DND-41 (cell line): ENCODE results near the gene VSIG10L2.

ENCODE experiments used
- ATAC-seq: fragments of 200-7000 bp; cut with Tn5 transposase; 3 replicates; pipeline ENCODE4 v1.9.1; 2021; ENCODE audit warnings: low read depth; ENCODE audit not compliant: insufficient read depth
- DNase-seq: peaks from one replicate; pipeline ENCODE4 v3.0.0-alpha.2; 2020
- H2AFZ ChIP-seq: 2 replicates; pipeline ENCODE4 v1.6.0; 2012; ENCODE audit warnings: low read depth, low read length
- H3K27ac ChIP-seq: 2 replicates; pipeline ENCODE4 v1.5.1; 2012; ENCODE audit warnings: low read length, inconsistent platforms
- H3K27me3 ChIP-seq: fragments of 200-600 bp; sonication (generic); 2 replicates; pipeline ENCODE4 v1.6.0; 2012; ENCODE audit warnings: low read length, mild to moderate bottlenecking, inconsistent platforms; ENCODE audit not compliant: insufficient read depth, poor library complexity
- H3K36me3 ChIP-seq: 2 replicates; pipeline ENCODE4 v1.5.1; 2012; ENCODE audit warnings: low read length, inconsistent platforms; ENCODE audit not compliant: insufficient read depth
- H3K4me1 ChIP-seq: 2 replicates; pipeline ENCODE4 v1.5.1; 2012; ENCODE audit warnings: mild to moderate bottlenecking, low read length; ENCODE audit not compliant: insufficient read depth
- H3K4me2 ChIP-seq: 2 replicates; pipeline ENCODE4 v1.6.0; 2012; ENCODE audit warnings: mild to moderate bottlenecking, moderate library complexity, low read length, inconsistent platforms; ENCODE audit not compliant: insufficient read depth
- H3K4me3 ChIP-seq, 2 experiments: fragments of 200-600 bp in 1 of 2; shearing (Covaris generic) in 1 of 2; 2 replicates each; pipeline ENCODE4 v1.5.1; 2012 to 2016; ENCODE audit warnings: inconsistent platforms in 2 of 2, low read length in 2 of 2, mild to moderate bottlenecking in 2 of 2, low read depth in 1 of 2, moderate library complexity in 1 of 2
- H3K79me2 ChIP-seq: 2 replicates; pipeline ENCODE4 v1.6.0; 2012; ENCODE audit warnings: low read length, inconsistent platforms; ENCODE audit not compliant: insufficient read depth
- H3K9ac ChIP-seq: 2 replicates; pipeline ENCODE4 v1.6.0; 2012; ENCODE audit warnings: low read depth, mild to moderate bottlenecking, inconsistent platforms, low read length, moderate library complexity
- H3K9me3 ChIP-seq: 2 replicates; pipeline ENCODE4 v1.5.1; 2012; ENCODE audit warnings: low read length, moderate library complexity, mild to moderate bottlenecking, inconsistent platforms; ENCODE audit not compliant: insufficient read depth, severe bottlenecking
- H4K20me1 ChIP-seq: 2 replicates; pipeline ENCODE4 v1.6.0; 2012; ENCODE audit warnings: low read length; ENCODE audit not compliant: insufficient read depth
- CTCF ChIP-seq: IDR thresholded peaks from 2 replicates; pipeline ENCODE4 v1.5.1; 2012; ENCODE audit warnings: borderline replicate concordance, low read length, moderate library complexity, mild to moderate bottlenecking; ENCODE audit not compliant: poor library complexity, severe bottlenecking; ENCODE audit errors: extremely low read depth
- EZH2 ChIP-seq: IDR thresholded peaks from 3 replicates; pipeline ENCODE4 v1.6.1; 2012; ENCODE audit warnings: borderline replicate concordance, low read depth, mild to moderate bottlenecking, moderate library complexity, low read length, inconsistent platforms; ENCODE audit not compliant: severe bottlenecking

Gene VSIG10L2

GRCh38 chr11:125987066-125987641, 41.3 kb downstream of the VSIG10L2 start:
- no peak for TF ChIP-seq CTCF
- H2AFZ ChIP-seq, result no peak overlapping the region
- no peak overlapping the region for H3K4me3 ChIP-seq
- no peak overlapping the region for H3K4me2 ChIP-seq
- DNase-seq, result no peak
- ATAC-seq, result no peak
- H3K79me2 ChIP-seq, result no peaks in the 10 kb centered on the region
- no peaks in the 10 kb centered on the region for H4K20me1 ChIP-seq
- no peaks in the 10 kb centered on the region for H3K4me1 ChIP-seq
- H3K27ac ChIP-seq, result no peak overlapping the region
- no peaks in the 10 kb centered on the region for H3K9me3 ChIP-seq
- no peaks in the 10 kb centered on the region for H3K36me3 ChIP-seq
- H3K9ac ChIP-seq, result no peak overlapping the region
- H3K27me3 ChIP-seq, result no peaks in the 10 kb centered on the region

DNA sequence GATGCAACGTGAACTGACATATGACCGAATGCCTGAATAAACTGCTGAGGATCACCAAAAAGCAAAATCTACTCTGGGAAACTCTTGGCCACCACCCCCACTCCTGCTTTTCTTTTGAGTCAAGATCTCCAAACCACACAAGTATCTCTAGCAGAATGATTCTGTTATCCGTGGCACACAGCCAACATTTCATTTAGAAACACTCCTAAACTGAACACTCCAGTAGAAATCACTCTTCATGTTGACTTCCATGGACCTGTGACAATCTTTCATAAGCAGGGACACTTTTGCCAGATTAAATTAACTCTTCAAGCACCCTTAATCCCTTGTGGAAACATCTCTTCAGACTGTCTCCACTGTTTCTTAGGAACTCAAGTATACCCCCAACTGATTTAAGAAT, 44.4 kb downstream of the VSIG10L2 start:
- Histone ChIP-seq H3K36me3 (no peaks in the 10 kb centered on the region), H3K79me2 (no peaks in the 10 kb centered on the region), H3K4me1 (no peaks in the 10 kb centered on the region), H3K27me3 (no peaks in the 10 kb centered on the region), H3K4me2 (no peak overlapping the region), H4K20me1 (no peaks in the 10 kb centered on the region), H3K4me3 (no peak overlapping the region), H3K9me3 (no peaks in the 10 kb centered on the region), H3K9ac (no peak overlapping the region), H2AFZ (no peak overlapping the region), H3K27ac (no peak overlapping the region)
- no peak for TF ChIP-seq EZH2
- no peak for TF ChIP-seq CTCF
- ATAC-seq (no peak), DNase-seq (no peak)

DNA sequence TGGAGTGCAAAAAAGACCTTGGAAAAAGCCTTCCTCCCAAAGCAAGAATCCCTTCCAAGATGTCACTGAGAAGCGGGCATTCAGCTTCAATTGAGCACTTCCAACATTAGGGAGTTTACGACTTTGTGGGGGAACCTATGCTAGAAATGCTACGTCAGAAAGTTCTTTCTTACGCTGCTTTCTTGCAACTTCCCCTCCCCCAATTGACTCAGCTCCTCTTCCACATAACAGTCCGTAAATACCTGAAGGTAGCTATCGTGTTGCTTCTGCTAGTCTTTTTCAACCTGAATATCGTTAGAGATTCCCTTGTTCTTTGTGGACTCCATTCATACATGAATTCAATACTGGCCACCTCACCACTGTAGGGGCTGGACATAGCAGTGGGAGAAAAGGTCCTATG, 47.0 kb downstream of the VSIG10L2 start:
- H3K79me2 ChIP-seq, result no peaks in the 10 kb centered on the region
- H3K9me3 ChIP-seq, result no peaks in the 10 kb centered on the region
- TF ChIP-seq CTCF, result no peak
- TF ChIP-seq EZH2, result no peak
- no peaks in the 10 kb centered on the region for H3K36me3 ChIP-seq
- DNase-seq, result no peak
- ATAC-seq, result no peak
- no peaks in the 10 kb centered on the region for H3K27me3 ChIP-seq
- no peak overlapping the region for H3K4me2 ChIP-seq
- no peaks in the 10 kb centered on the region for H3K4me1 ChIP-seq
- H3K27ac ChIP-seq, result no peak overlapping the region
- H4K20me1 ChIP-seq, result no peaks in the 10 kb centered on the region
- no peak overlapping the region for H3K9ac ChIP-seq
- H2AFZ ChIP-seq, result no peak overlapping the region
- no peak overlapping the region for H3K4me3 ChIP-seq

GRCh38 chr11:125994509-125994908, 48.7 kb downstream of the VSIG10L2 start:
- H3K36me3 ChIP-seq, result no peaks in the 10 kb centered on the region
- no peaks in the 10 kb centered on the region for H3K9me3 ChIP-seq
- H3K4me3 ChIP-seq, result no peak overlapping the region
- H3K27ac ChIP-seq, result no peak overlapping the region
- H3K27me3 ChIP-seq, result no peaks in the 10 kb centered on the region
- no peaks in the 10 kb centered on the region for H4K20me1 ChIP-seq
- DNase-seq (no peak), ATAC-seq (no peak)
- H3K79me2 ChIP-seq, result no peaks in the 10 kb centered on the region
- H2AFZ ChIP-seq, result no peak overlapping the region
- no peak overlapping the region for H3K4me2 ChIP-seq
- no peak for TF ChIP-seq EZH2
- no peak for TF ChIP-seq CTCF
- no peak overlapping the region for H3K9ac ChIP-seq
- no peaks in the 10 kb centered on the region for H3K4me1 ChIP-seq
